Neuronal stem cell (in vitro differentiated cells): ENCODE data around the gene MSI1.

ENCODE experiments used
- DNase-seq: peaks from one replicate; pipeline ENCODE4 v3.0.0-alpha.2; 2013; ENCODE audit warnings: low spot score
- H2AFZ ChIP-seq: one replicate; pipeline ENCODE4 v1.6.1; 2013; ENCODE audit warnings: mild to moderate bottlenecking, low read length, inconsistent platforms
- H2AK5ac ChIP-seq: 2 replicates; pipeline ENCODE4 v1.6.1; 2013; ENCODE audit warnings: low read depth, mild to moderate bottlenecking, inconsistent platforms, low read length, moderate library complexity, mixed read lengths
- H2BK120ac ChIP-seq: 2 replicates; pipeline ENCODE4 v1.6.1; 2013; ENCODE audit warnings: low read depth, mild to moderate bottlenecking, inconsistent platforms, low read length, moderate library complexity, mixed read lengths
- H2BK12ac ChIP-seq: one replicate; pipeline ENCODE4 v1.6.1; 2013; ENCODE audit warnings: low read length, inconsistent platforms
- H2BK15ac ChIP-seq: 2 replicates; pipeline ENCODE4 v1.6.1; 2013; ENCODE audit warnings: mild to moderate bottlenecking, low read length, inconsistent platforms, mixed read lengths
- H2BK5ac ChIP-seq: one replicate; pipeline ENCODE4 v1.6.1; 2013; ENCODE audit warnings: inconsistent platforms, mild to moderate bottlenecking, low read length, moderate library complexity
- H3K14ac ChIP-seq: one replicate; pipeline ENCODE4 v1.6.1; 2013; ENCODE audit warnings: low read length, inconsistent platforms
- H3K18ac ChIP-seq: 2 replicates; pipeline ENCODE4 v1.6.1; 2013; ENCODE audit warnings: low read length, inconsistent platforms
- H3K23ac ChIP-seq: 2 replicates; pipeline ENCODE4 v1.6.1; 2013; ENCODE audit warnings: low read depth, mild to moderate bottlenecking, mixed read lengths, low read length, inconsistent platforms; ENCODE audit not compliant: poor library complexity
- H3K27ac ChIP-seq: replicated peaks from 3 replicates; pipeline ENCODE4 v1.5.1; 2013; ENCODE audit warnings: low read length, inconsistent platforms
- H3K27me3 ChIP-seq, 3 experiments: 2 replicates each; pipeline ENCODE4 v1.6.1; 2013; ENCODE audit warnings: low read length in 3 of 3, mild to moderate bottlenecking in 2 of 3, inconsistent platforms in 1 of 3, low read depth in 1 of 3, mixed read lengths in 1 of 3, moderate library complexity in 1 of 3; ENCODE audit not compliant: control insufficient read depth in 3 of 3, insufficient read depth in 3 of 3
- H3K36me3 ChIP-seq, 2 donors: replicated peaks in 1 of 2; 2 replicates each; pipeline ENCODE4 v1.6.1; 2013; ENCODE audit warnings: low read length in 2 of 2; ENCODE audit not compliant: control insufficient read depth in 2 of 2, insufficient read depth in 2 of 2
- H3K4ac ChIP-seq: 2 replicates; pipeline ENCODE4 v1.6.1; 2013; ENCODE audit warnings: inconsistent platforms, mild to moderate bottlenecking, low read length, moderate library complexity
- H3K4me1 ChIP-seq, 2 donors: 1 replicate in 1 of 2; 2 replicates in 1 of 2; pipeline ENCODE4 v1.6.1; 2013; ENCODE audit warnings: low read length in 2 of 2, low read depth in 1 of 2; ENCODE audit not compliant: control insufficient read depth in 2 of 2, insufficient read depth in 1 of 2
- H3K4me2 ChIP-seq: one replicate; pipeline ENCODE4 v1.6.1; 2013; ENCODE audit warnings: mild to moderate bottlenecking, low read length, inconsistent platforms; ENCODE audit not compliant: insufficient read depth, poor library complexity, severe bottlenecking
- H3K4me3 ChIP-seq, 2 donors: 2 replicates each; pipeline ENCODE4 v1.5.1; 2013; ENCODE audit warnings: low read length in 2 of 2, mild to moderate bottlenecking in 2 of 2, inconsistent platforms in 1 of 2, moderate library complexity in 1 of 2
- H3K79me1 ChIP-seq: one replicate; pipeline ENCODE4 v1.6.1; 2013; ENCODE audit warnings: low read depth, mild to moderate bottlenecking, inconsistent platforms, low read length, moderate library complexity
- H3K9ac ChIP-seq: one replicate; pipeline ENCODE4 v1.6.1; 2013; ENCODE audit warnings: mild to moderate bottlenecking, low read depth, low read length, inconsistent platforms; ENCODE audit not compliant: poor library complexity
- H3K9me3 ChIP-seq, 2 donors: replicated peaks in 1 of 2; 2 replicates each; pipeline versions ENCODE3 to v1.6.1; 2013; ENCODE audit warnings: low read length in 2 of 2, mild to moderate bottlenecking in 2 of 2, inconsistent platforms in 1 of 2, low read depth in 1 of 2, mixed read lengths in 1 of 2, moderate library complexity in 1 of 2; ENCODE audit not compliant: control insufficient read depth in 2 of 2, insufficient read depth in 1 of 2
- H4K8ac ChIP-seq: one replicate; pipeline ENCODE4 v1.6.1; 2013; ENCODE audit warnings: low read depth, mild to moderate bottlenecking, inconsistent platforms, low read length, moderate library complexity
- H4K91ac ChIP-seq: one replicate; pipeline ENCODE4 v1.6.1; 2013; ENCODE audit warnings: low read length, low read depth, mild to moderate bottlenecking, inconsistent platforms; ENCODE audit not compliant: poor library complexity
- WGBS, 2 donors: extraction: QIAGEN DNeasy Blood & Tissue Kit; methylation state at CpG; one replicate each; pipeline ENCODE4 v1.1.7; 2013; ENCODE audit warnings: missing lambda C conversion rate in 2 of 2, mixed read lengths in 1 of 2; ENCODE audit not compliant: insufficient read length in 2 of 2, insufficient replicate concordance in 1 of 2; ENCODE audit errors: extremely low coverage in 2 of 2; 5-methylcytosine and 5-hydroxymethylcytosine counted together

MSI1 gene

GRCh38 chr12:120331390-120331789 is 37.6 kb downstream of the MSI1 start:
- no peak overlapping the region for H2BK12ac ChIP-seq
- H4K8ac ChIP-seq, result no peak overlapping the region
- H4K91ac ChIP-seq, result no peak overlapping the region
- no peak overlapping the region for H3K23ac ChIP-seq
- H3K36me3 ChIP-seq, result no peaks in the 10 kb centered on the region
- no peak overlapping the region for H3K4ac ChIP-seq
- no peak overlapping the region for H3K9ac ChIP-seq
- no peak overlapping the region for H3K18ac ChIP-seq
- H3K4me1 ChIP-seq, result no peaks in the 10 kb centered on the region
- H3K14ac ChIP-seq, result no peak overlapping the region
- WGBS, 2 donors, result no CpG with 5 or more reads among the region's 3 CpGs
- no peak overlapping the region for H2BK15ac ChIP-seq
- DNase-seq, result no peak
- H3K79me1 ChIP-seq, result no peaks in the 10 kb centered on the region
- H3K27me3 ChIP-seq, result peaks cover 0 to 6% (median 0%) of the 10 kb centered on the region in 3 experiments
- no peak overlapping the region for H2AFZ ChIP-seq
- no peak overlapping the region for H3K4me3 ChIP-seq
- no peak overlapping the region for H2BK5ac ChIP-seq
- peaks cover 2 to 4% of the 10 kb centered on the region in 2 donors for H3K9me3 ChIP-seq
- H3K27ac ChIP-seq, result no peak overlapping the region
- no peak overlapping the region for H3K4me2 ChIP-seq
- no peak overlapping the region for H2AK5ac ChIP-seq
- no peak overlapping the region for H2BK120ac ChIP-seq

- no peak overlapping the region for H2AFZ ChIP-seq
- no peak overlapping the region for H3K14ac ChIP-seq
- H3K4me2 ChIP-seq, result no peak overlapping the region
- H3K27me3 ChIP-seq, result peaks cover 0 to 6% (median 0%) of the 10 kb centered on the region in 3 experiments
- no peak overlapping the region for H2BK12ac ChIP-seq
- no peak overlapping the region for H2BK120ac ChIP-seq
- no peak overlapping the region for H3K4me3 ChIP-seq
- H4K91ac ChIP-seq, result no peak overlapping the region
- peaks cover 4 to 5% of the 10 kb centered on the region in 2 donors for H3K4me1 ChIP-seq
- no peak overlapping the region for H3K23ac ChIP-seq
- H3K9me3 ChIP-seq, result no peaks in the 10 kb centered on the region
- H2AK5ac ChIP-seq, result no peak overlapping the region
- no peak overlapping the region for H4K8ac ChIP-seq
- no peaks in the 10 kb centered on the region for H3K36me3 ChIP-seq
- no peak overlapping the region for H2BK5ac ChIP-seq
- H3K4ac ChIP-seq, result no peak overlapping the region
- no peak overlapping the region for H3K9ac ChIP-seq
- no peaks in the 10 kb centered on the region for H3K79me1 ChIP-seq
- H2BK15ac ChIP-seq, result no peak overlapping the region
- no peak for DNase-seq
- no peak overlapping the region for H3K27ac ChIP-seq
- no CpG with 5 or more reads among the region's 4 CpGs for WGBS, 2 donors
- H3K18ac ChIP-seq, result no peak overlapping the region
Observed at GRCh38 chr12:120328228-120328627, 40.7 kb downstream of the MSI1 start.

GRCh38 chr12:120327593-120327992 is 41.4 kb downstream of the MSI1 start, which contains the start of gene PLA2G1B:
TSS of gene PLA2G1B (minus strand) at chr12:120327779. CDS start at chr12:120327753, 26 bp downstream.
- no peaks in the 10 kb centered on the region for H3K79me1 ChIP-seq
- no peak for DNase-seq
- H2BK5ac ChIP-seq, result no peak within 1 kb of the TSS
- peaks cover 4 to 5% of the 10 kb centered on the region in 2 donors for H3K4me1 ChIP-seq
- H2AFZ ChIP-seq, result no peak within 1 kb of the TSS
- H3K4ac ChIP-seq, result no peak within 1 kb of the TSS
- no peak within 1 kb of the TSS for H3K27ac ChIP-seq
- no peak within 1 kb of the TSS for H3K23ac ChIP-seq
- no peak within 1 kb of the TSS for H2AK5ac ChIP-seq
- no peak within 1 kb of the TSS for H3K18ac ChIP-seq
- no CpG with 5 or more reads among the region's 5 CpGs for WGBS, 2 donors
- no peak within 1 kb of the TSS for H3K4me2 ChIP-seq
- H2BK120ac ChIP-seq, result no peak within 1 kb of the TSS
- H3K27me3 ChIP-seq, result peaks cover 0 to 7% (median 0%) of the 10 kb centered on the region in 3 experiments
- H3K4me3 ChIP-seq, result no peak within 1 kb of the TSS
- H2BK15ac ChIP-seq, result no peak within 1 kb of the TSS
- no peaks in the 10 kb centered on the region for H3K9me3 ChIP-seq
- no peak within 1 kb of the TSS for H4K91ac ChIP-seq
- H3K9ac ChIP-seq, result no peak within 1 kb of the TSS
- H3K36me3 ChIP-seq, result no peaks in the 10 kb centered on the region
- no peak within 1 kb of the TSS for H4K8ac ChIP-seq
- no peak within 1 kb of the TSS for H3K14ac ChIP-seq
- no peak within 1 kb of the TSS for H2BK12ac ChIP-seq

GRCh38 chr12:120324841-120325417 is 44.0 kb downstream of the MSI1 start:
- Histone ChIP-seq H2AFZ (no peak overlapping the region), H3K79me1 (no peaks in the 10 kb centered on the region), H2BK12ac (no peak overlapping the region), H3K4ac (no peak overlapping the region), H3K4me2 (no peak overlapping the region), H4K8ac (no peak overlapping the region), H3K27ac (no peak overlapping the region), H3K9me3 (no peaks in the 10 kb centered on the region), H3K36me3 (no peaks in the 10 kb centered on the region), H3K4me3 (no peak overlapping the region), H2BK5ac (no peak overlapping the region), H3K27me3 (peaks cover 0 to 15% (median 0%) of the 10 kb centered on the region in 3 experiments), H2BK120ac (no peak overlapping the region), H3K9ac (no peak overlapping the region), H3K14ac (no peak overlapping the region), H4K91ac (no peak overlapping the region), H3K4me1 (peaks cover 4 to 5% of the 10 kb centered on the region in 2 donors), H3K23ac (no peak overlapping the region), H3K18ac (no peak overlapping the region), H2BK15ac (no peak overlapping the region), H2AK5ac (no peak overlapping the region)
- no peak for DNase-seq
- no CpG with 5 or more reads among the region's 9 CpGs for WGBS, 2 donors
